HepG2 (cell line): ENCODE measurements around the gene NSD1. TPM values are rescaled to one million over a fixed set of nuclear protein-coding genes. Genes with fewer than 3 reads are reported as not detected.

ENCODE experiments used
- CEBPG ChIP-seq: IDR thresholded peaks from 2 replicates; pipeline ENCODE4 v1.6.1; 2016
- ERF ChIP-seq: IDR thresholded peaks from 2 replicates; pipeline ENCODE4 v1.6.1; 2018; ENCODE audit warnings: missing biosample characterization, missing genetic modification reagents
- FOSL2 ChIP-seq: sonication (generic); formaldehyde crosslinking; IDR thresholded peaks from 2 replicates; pipeline ENCODE4 v1.4.0; 2020; ENCODE audit warnings: missing genetic modification reagents
- HNRNPK ChIP-seq: fragments of 200-400 bp; formaldehyde crosslinking; IDR thresholded peaks from 2 replicates; pipeline ENCODE4 v1.6.1; 2018; ENCODE audit warnings: low read length, low read depth, moderate library complexity, mild to moderate bottlenecking; ENCODE audit not compliant: poor library complexity, severe bottlenecking
- HOXA5 ChIP-seq: sonication (generic); formaldehyde crosslinking; IDR thresholded peaks from 2 replicates; pipeline ENCODE4 v1.4.0; 2020; ENCODE audit warnings: missing genetic modification reagents
- HOXD1 ChIP-seq: sonication (generic); formaldehyde crosslinking; IDR thresholded peaks from 2 replicates; pipeline ENCODE4 v1.5.0; 2020; ENCODE audit warnings: missing genetic modification reagents
- IKZF5 ChIP-seq: IDR thresholded peaks from 2 replicates; pipeline ENCODE4 v1.6.1; 2018; ENCODE audit warnings: missing genetic modification reagents, mild to moderate bottlenecking, missing compliant biosample characterization
- KDM5B ChIP-seq: sonication (generic); formaldehyde crosslinking; IDR thresholded peaks from 2 replicates; pipeline ENCODE4 v1.4.0; 2020; ENCODE audit warnings: missing genetic modification reagents, mild to moderate bottlenecking, borderline replicate concordance
- NRL ChIP-seq: sonication (generic); formaldehyde crosslinking; IDR thresholded peaks from 2 replicates; pipeline ENCODE4 v1.5.0; 2020; ENCODE audit warnings: missing genetic modification reagents, mild to moderate bottlenecking, moderate library complexity, borderline replicate concordance
- ZBTB49 ChIP-seq: sonication (generic); formaldehyde crosslinking; IDR thresholded peaks from 2 replicates; pipeline ENCODE4 v1.4.0; 2020; ENCODE audit warnings: missing genetic modification reagents, borderline replicate concordance
- ZMYM4 ChIP-seq: sonication (generic); formaldehyde crosslinking; IDR thresholded peaks from 2 replicates; pipeline ENCODE4 v1.8.1; 2023; ENCODE audit warnings: mild to moderate bottlenecking, missing genetic modification reagents
- ZNF710 ChIP-seq: sonication (generic); formaldehyde crosslinking; IDR thresholded peaks from 2 replicates; pipeline ENCODE4 v1.5.0; 2020; ENCODE audit warnings: mild to moderate bottlenecking, missing genetic modification reagents, borderline replicate concordance
- ZNF891 ChIP-seq: sonication (generic); formaldehyde crosslinking; IDR thresholded peaks from 2 replicates; pipeline ENCODE4 v1.5.0; 2020; ENCODE audit warnings: mild to moderate bottlenecking, missing genetic modification reagents
- polyA plus RNA-seq, 8 experiments: library from polyadenylated mRNA; depleted of rRNA in 3 of 8; stranded (reverse) in 7 of 8; unstranded in 1 of 8; fragments of >200 nt; fragmentation: Illumina TruSeq in 4 of 8; extraction: Trizol in 4 of 8; gene quantifications; 2 replicates each; pipeline versions ENCODE4 v1.2.1 to v1.2.3, GENCODE V29; 2011 to 2016; ENCODE audit warnings: low read depth in 4 of 8, missing spikeins in 1 of 8, mixed read lengths in 1 of 8; ENCODE audit not compliant: insufficient read depth in 1 of 8
- total RNA-seq, 5 experiments: library from RNA; depleted of rRNA; stranded (reverse); fragments of >200 nt; fragmentation: Illumina TruSeq; extraction: Trizol; gene quantifications; 2 replicates each; pipeline ENCODE4 v1.2.3, GENCODE V29; 2016; ENCODE audit warnings: low read depth in 1 of 5
- TF ChIP-seq, protein P1 (sequence below): sonication (generic); formaldehyde crosslinking; IDR thresholded peaks from 2 replicates; pipeline ENCODE4 v1.5.0; 2020; ENCODE audit warnings: missing genetic modification reagents
- TF ChIP-seq, protein P2 (sequence below): sonication (generic); formaldehyde crosslinking; IDR thresholded peaks from 2 replicates; pipeline ENCODE4 v1.4.0; 2020; ENCODE audit warnings: mild to moderate bottlenecking, missing genetic modification reagents
- TF ChIP-seq, protein P3 (sequence below): sonication (generic); formaldehyde crosslinking; IDR thresholded peaks from 2 replicates; pipeline ENCODE4 v1.5.1; 2020; ENCODE audit warnings: missing genetic modification reagents, mild to moderate bottlenecking, borderline replicate concordance

The NSD1 gene
- total and polyA plus RNA-seq, 2 of the 13 experiments (the other 11 are each of a cell fraction or from before 2014, with no cell fraction given), result 0.01 to 0.09 TPM

GRCh38 chr5:177111720-177112394 lies 21.7 kb upstream of the NSD1 start (continued):
- TF ChIP-seq HNRNPK, result peak; percentile 61
- TF ChIP-seq ZNF710 (CRISPR knock-in tag), result peak; percentile 54; the same call in 1 of the 2 replicates
- peak; percentile 19; the same call in 1 of the 2 replicates for TF ChIP-seq FOSL2 (CRISPR knock-in tag)
- peak; percentile 79 for TF ChIP-seq ZNF891 (CRISPR knock-in tag)
- peak; percentile 35; the same call in 1 of the 2 replicates for TF ChIP-seq IKZF5 (CRISPR knock-in tag)
- 0 out of 2 replicates have a peak, but pooled peaks have one; percentile 31 for TF ChIP-seq HOXD1 (CRISPR knock-in tag)
- TF ChIP-seq NRL (CRISPR knock-in tag), result peak; percentile 58; the same call in 1 of the 2 replicates
- peak; percentile 20; the same call in 1 of the 2 replicates for TF ChIP-seq CEBPG (CRISPR knock-in tag)
- TF ChIP-seq, protein P1, sequence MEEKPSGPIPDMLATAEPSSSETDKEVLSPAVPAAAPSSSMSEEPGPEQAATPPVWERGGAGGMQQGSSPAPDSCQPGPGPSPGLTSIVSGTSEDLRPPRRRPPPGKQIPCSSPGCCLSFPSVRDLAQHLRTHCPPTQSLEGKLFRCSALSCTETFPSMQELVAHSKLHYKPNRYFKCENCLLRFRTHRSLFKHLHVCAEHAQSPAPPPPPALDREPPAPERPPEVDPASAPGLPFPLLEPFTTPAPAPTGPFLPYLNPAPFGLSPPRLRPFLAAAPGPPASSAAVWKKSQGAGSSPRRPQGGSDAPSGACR (CRISPR knock-in tag), result 0 out of 2 replicates have a peak, but pooled peaks have one; percentile 29
- TF ChIP-seq ZBTB49 (CRISPR knock-in tag), result no peak
- TF ChIP-seq, protein P2, sequence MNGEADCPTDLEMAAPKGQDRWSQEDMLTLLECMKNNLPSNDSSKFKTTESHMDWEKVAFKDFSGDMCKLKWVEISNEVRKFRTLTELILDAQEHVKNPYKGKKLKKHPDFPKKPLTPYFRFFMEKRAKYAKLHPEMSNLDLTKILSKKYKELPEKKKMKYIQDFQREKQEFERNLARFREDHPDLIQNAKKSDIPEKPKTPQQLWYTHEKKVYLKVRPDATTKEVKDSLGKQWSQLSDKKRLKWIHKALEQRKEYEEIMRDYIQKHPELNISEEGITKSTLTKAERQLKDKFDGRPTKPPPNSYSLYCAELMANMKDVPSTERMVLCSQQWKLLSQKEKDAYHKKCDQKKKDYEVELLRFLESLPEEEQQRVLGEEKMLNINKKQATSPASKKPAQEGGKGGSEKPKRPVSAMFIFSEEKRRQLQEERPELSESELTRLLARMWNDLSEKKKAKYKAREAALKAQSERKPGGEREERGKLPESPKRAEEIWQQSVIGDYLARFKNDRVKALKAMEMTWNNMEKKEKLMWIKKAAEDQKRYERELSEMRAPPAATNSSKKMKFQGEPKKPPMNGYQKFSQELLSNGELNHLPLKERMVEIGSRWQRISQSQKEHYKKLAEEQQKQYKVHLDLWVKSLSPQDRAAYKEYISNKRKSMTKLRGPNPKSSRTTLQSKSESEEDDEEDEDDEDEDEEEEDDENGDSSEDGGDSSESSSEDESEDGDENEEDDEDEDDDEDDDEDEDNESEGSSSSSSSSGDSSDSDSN (CRISPR knock-in tag), result peak; percentile 23; the same call in 1 of the 2 replicates
- 0 out of 2 replicates have a peak, but pooled peaks have one; percentile 20 for TF ChIP-seq ERF (CRISPR knock-in tag)
- peak; percentile 52; the same call in 1 of the 2 replicates for TF ChIP-seq KDM5B (CRISPR knock-in tag)
- TF ChIP-seq, protein P3, sequence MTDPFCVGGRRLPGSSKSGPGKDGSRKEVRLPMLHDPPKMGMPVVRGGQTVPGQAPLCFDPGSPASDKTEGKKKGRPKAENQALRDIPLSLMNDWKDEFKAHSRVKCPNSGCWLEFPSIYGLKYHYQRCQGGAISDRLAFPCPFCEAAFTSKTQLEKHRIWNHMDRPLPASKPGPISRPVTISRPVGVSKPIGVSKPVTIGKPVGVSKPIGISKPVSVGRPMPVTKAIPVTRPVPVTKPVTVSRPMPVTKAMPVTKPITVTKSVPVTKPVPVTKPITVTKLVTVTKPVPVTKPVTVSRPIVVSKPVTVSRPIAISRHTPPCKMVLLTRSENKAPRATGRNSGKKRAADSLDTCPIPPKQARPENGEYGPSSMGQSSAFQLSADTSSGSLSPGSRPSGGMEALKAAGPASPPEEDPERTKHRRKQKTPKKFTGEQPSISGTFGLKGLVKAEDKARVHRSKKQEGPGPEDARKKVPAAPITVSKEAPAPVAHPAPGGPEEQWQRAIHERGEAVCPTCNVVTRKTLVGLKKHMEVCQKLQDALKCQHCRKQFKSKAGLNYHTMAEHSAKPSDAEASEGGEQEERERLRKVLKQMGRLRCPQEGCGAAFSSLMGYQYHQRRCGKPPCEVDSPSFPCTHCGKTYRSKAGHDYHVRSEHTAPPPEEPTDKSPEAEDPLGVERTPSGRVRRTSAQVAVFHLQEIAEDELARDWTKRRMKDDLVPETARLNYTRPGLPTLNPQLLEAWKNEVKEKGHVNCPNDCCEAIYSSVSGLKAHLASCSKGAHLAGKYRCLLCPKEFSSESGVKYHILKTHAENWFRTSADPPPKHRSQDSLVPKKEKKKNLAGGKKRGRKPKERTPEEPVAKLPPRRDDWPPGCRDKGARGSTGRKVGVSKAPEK (CRISPR knock-in tag), result 0 out of 2 replicates have a peak, but pooled peaks have one; percentile 51
- 0 out of 2 replicates have a peak, but pooled peaks have one; percentile 29 for TF ChIP-seq ZMYM4
- TF ChIP-seq HOXA5, result peak; percentile 39; the same call in 1 of the 2 replicates
